Testis (tissue), 2 donors: ENCODE data around the gene CALHM6.

Source experiments
- POLR2A ChIP-seq: fragments of 450-650 bp; IDR thresholded peaks from one replicate; pipeline ENCODE4 v1.6.1; 2017; ENCODE audit warnings: antibody characterized with exemption, mild to moderate bottlenecking, moderate library complexity
- TF ChIP-seq, protein P1 (sequence below), 3 experiments: fragments of 450-650 bp in 2 of 3; fragments of 200-600 bp in 1 of 3; sonication (generic) in 1 of 3; IDR thresholded peaks; one replicate each; pipeline ENCODE4 v1.5.1; 2016 to 2019; ENCODE audit warnings: antibody characterized with exemption in 3 of 3, mild to moderate bottlenecking in 2 of 3, moderate library complexity in 1 of 3

- TF ChIP-seq, protein P1, sequence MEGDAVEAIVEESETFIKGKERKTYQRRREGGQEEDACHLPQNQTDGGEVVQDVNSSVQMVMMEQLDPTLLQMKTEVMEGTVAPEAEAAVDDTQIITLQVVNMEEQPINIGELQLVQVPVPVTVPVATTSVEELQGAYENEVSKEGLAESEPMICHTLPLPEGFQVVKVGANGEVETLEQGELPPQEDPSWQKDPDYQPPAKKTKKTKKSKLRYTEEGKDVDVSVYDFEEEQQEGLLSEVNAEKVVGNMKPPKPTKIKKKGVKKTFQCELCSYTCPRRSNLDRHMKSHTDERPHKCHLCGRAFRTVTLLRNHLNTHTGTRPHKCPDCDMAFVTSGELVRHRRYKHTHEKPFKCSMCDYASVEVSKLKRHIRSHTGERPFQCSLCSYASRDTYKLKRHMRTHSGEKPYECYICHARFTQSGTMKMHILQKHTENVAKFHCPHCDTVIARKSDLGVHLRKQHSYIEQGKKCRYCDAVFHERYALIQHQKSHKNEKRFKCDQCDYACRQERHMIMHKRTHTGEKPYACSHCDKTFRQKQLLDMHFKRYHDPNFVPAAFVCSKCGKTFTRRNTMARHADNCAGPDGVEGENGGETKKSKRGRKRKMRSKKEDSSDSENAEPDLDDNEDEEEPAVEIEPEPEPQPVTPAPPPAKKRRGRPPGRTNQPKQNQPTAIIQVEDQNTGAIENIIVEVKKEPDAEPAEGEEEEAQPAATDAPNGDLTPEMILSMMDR (IDR thresholded peaks at IDR 0.05), result no peak
- no peak for TF ChIP-seq POLR2A
Observed at GRCh38 chr6:116476002-116476678, 15.0 kb downstream of the CALHM6 start.
